Heart right ventricle (tissue), 16 donors: Measurements from ENCODE around the gene HARS2. TPM values are rescaled to one million over a fixed set of nuclear protein-coding genes. Genes with fewer than 3 reads are reported as not detected.

Experiments
- ATAC-seq, 8 donors: fragments of 200-7000 bp; cut with Tn5 transposase; one replicate each; pipeline ENCODE4 v1.9.1; 2020; ENCODE audit warnings: mild to moderate bottlenecking in 8 of 8, moderate library complexity in 8 of 8, moderate number of reproducible peaks in 1 of 8
- DNase-seq, 2 donors: peaks; one replicate each; pipeline ENCODE4 v3.0.0-alpha.2; 2020
- H3K27ac ChIP-seq, 10 donors: fragments of 200-600 bp; sonication (generic) in 2 of 10; one replicate each; pipeline versions ENCODE4 v1.5.0 to v1.8.0; 2020 to 2022; ENCODE audit warnings: mild to moderate bottlenecking in 3 of 10
- H3K27me3 ChIP-seq, 7 donors: fragments of 200-600 bp; one replicate each; pipeline ENCODE4 v1.8.0; 2021 to 2022; ENCODE audit warnings: mild to moderate bottlenecking in 2 of 7
- H3K36me3 ChIP-seq, 9 donors: fragments of 200-600 bp; sonication (generic) in 1 of 9; one replicate each; pipeline versions ENCODE4 v1.5.0 to v1.8.0; 2020 to 2022; ENCODE audit warnings: mild to moderate bottlenecking in 2 of 9
- H3K4me1 ChIP-seq, 9 donors: fragments of 200-600 bp; sonication (generic) in 1 of 9; one replicate each; pipeline versions ENCODE4 v1.5.0 to v1.8.0; 2020 to 2022; ENCODE audit warnings: mild to moderate bottlenecking in 4 of 9
- H3K4me3 ChIP-seq, 10 donors: fragments of 200-600 bp; sonication (generic) in 2 of 10; one replicate each; pipeline versions ENCODE4 v1.5.0 to v1.8.0; 2020 to 2022; ENCODE audit warnings: mild to moderate bottlenecking in 7 of 10, moderate library complexity in 2 of 10
- H3K9me3 ChIP-seq, 11 donors: fragments of 200-600 bp in 10 of 11; sonication (generic) in 2 of 11; one replicate each; pipeline versions ENCODE4 v1.5.0 to v1.8.0; 2013 to 2022; ENCODE audit warnings: mild to moderate bottlenecking in 2 of 11, control low read depth in 1 of 11, moderate library complexity in 1 of 11
- CTCF ChIP-seq, 9 donors: fragments of 200-600 bp; sonication (generic) in 2 of 9; IDR thresholded peaks; one replicate each; pipeline versions ENCODE4 v1.5.0 to v1.8.0; 2021 to 2022; ENCODE audit warnings: antibody characterized with exemption in 9 of 9, mild to moderate bottlenecking in 5 of 9, moderate library complexity in 1 of 9
- WGBS, 2 donors: extraction: QIAGEN DNeasy Blood & Tissue Kit; methylation state at CpG; one replicate each; pipeline ENCODE4 v1.1.7; 2013; ENCODE audit warnings: inconsistent platforms in 1 of 2; 5-methylcytosine and 5-hydroxymethylcytosine counted together
- intact Hi-C, 10 donors: fragments of 100-400 bp; cut with DNase I; formaldehyde crosslinking; loops; one replicate each; pipeline versions ENCODE4 v1.11.1 to v1.14.2; 2022
- polyA plus RNA-seq, 2 donors: library from polyadenylated mRNA; stranded (reverse); fragments of 200-250 nt; gene quantifications; one replicate each; pipeline ENCODE4 v1.2.3, GENCODE V29; 2013
- total RNA-seq, 10 donors: library from RNA; stranded (reverse); fragmentation: NEBNext Ultra II Directional in 3 of 10; extraction: Animal tissue kit (Norgen Biotek cat#: 25700) in 3 of 10; gene quantifications; one replicate each; pipeline versions ENCODE4 v1.2.1 to v1.2.4, GENCODE V29; 2021 to 2023
- donor health status: Arrhythmogenic right ventricular cardiomyopathy.
- donor health status: ischemic (EF 13 %, LVEDD 7.1; RV severe dilation, severe dysfunction).
- donor health status: healthy with polysubstance abuse.
- donor health status: DM: no; HTN: yes; CAD: no.
- donor health status: DM: no; HTN: no; CAD: no.
- donor health status: ischemic (EF 25% LVEDD 6.9; RV normal size, moderate dysfunction).
- donor health status: ischemic (EF 25% LVEDD 5.7; RV mildly dilated, moderate dysfunction).
- donor health status: healthy.
- donor health status: DM: yes; HTN: yes; CAD: no.
- donor health status: Ischemic cardiomyopathy.
- donor health status: ischemic (EF 35%, LVEDD 5.7; RV mildly dilated, moderate dysfunction).
- donor health status: nonischemic (EF 11% LVEDD 7.7; RV severe dilation, severe dysfunction).
- donor health status: DM: yes; HTN: yes; CAD: no.
- donor health status: PGD.
- donor health status: ischemic (EF 29% LVEDD 5.4; RV normal size, mild dysfunction).
- donor health status: nonischemic (EF 23%, LVEDD 6.1; RV moderate dilation, normal function).

HARS2 gene
- total and polyA plus RNA-seq, 12 donors = 19.2 to 37.3 (median 27.7) TPM

- intact Hi-C loops = loop anchor here in 1 of 10 donors (10.0 kb wide), 1 partner anchor 351 kb away; no protein-coding TSS in a partner anchor
- peaks cover 0 to 50% (median 15%) of the 10 kb centered on the region in 7 donors for H3K27me3 ChIP-seq
- no peak for TF ChIP-seq CTCF (IDR thresholded peaks at IDR 0.05)
- H3K36me3 ChIP-seq = no peaks in the 10 kb centered on the region
- DNase-seq (peak; percentile 25 to 37), ATAC-seq (peak; percentile 51 to 85 (median 74))
- peak overlapping the region in 3 of 10 donors; percentile 24 to 31 (median 31) for H3K4me3 ChIP-seq
- 5 to 6% methylated on average over 23 of the region's 23 CpGs for WGBS, 2 donors
- H3K9me3 ChIP-seq = no peaks in the 10 kb centered on the region
- H3K4me1 ChIP-seq = no peaks in the 10 kb centered on the region
- H3K27ac ChIP-seq = no peak overlapping the region
These were observed 34.7 kb downstream of the HARS2 start for GRCh38 chr5:140725799-140726471.

GRCh38 chr5:140733098-140733497 lies 41.8 kb downstream of the HARS2 start:
- H3K36me3 ChIP-seq = no peaks in the 10 kb centered on the region
- no peak overlapping the region for H3K4me3 ChIP-seq
- no peak overlapping the region for H3K27ac ChIP-seq
- H3K9me3 ChIP-seq = peaks cover 0 to 7% (median 0%) of the 10 kb centered on the region in 11 donors
- no peak for TF ChIP-seq CTCF (IDR thresholded peaks at IDR 0.05)
- intact Hi-C loops = loop anchor here in 2 of 10 donors (5.0 to 10.0 kb wide), 2 partner anchors 361 to 368 kb away; partner anchors contain the start of gene SLC4A9 (in 1 of the 2)
- no peak for DNase-seq
- peaks cover 0 to 74% (median 34%) of the 10 kb centered on the region in 7 donors for H3K27me3 ChIP-seq
- 63 to 67% methylated on average over 4 of the region's 4 CpGs for WGBS, 2 donors
- no peak for ATAC-seq
- H3K4me1 ChIP-seq = no peaks in the 10 kb centered on the region

- intact Hi-C loops = loop anchor here in 2 of 10 donors (5.0 to 10.0 kb wide), 2 partner anchors 362 to 370 kb away; partner anchors contain the start of gene SLC4A9 (in 1 of the 2)
- Histone ChIP-seq H3K27ac (no peak overlapping the region), H3K9me3 (peaks cover 0 to 7% (median 0%) of the 10 kb centered on the region in 11 donors), H3K36me3 (no peaks in the 10 kb centered on the region), H3K4me1 (no peaks in the 10 kb centered on the region), H3K4me3 (no peak overlapping the region), H3K27me3 (peaks cover 0 to 77% (median 36%) of the 10 kb centered on the region in 7 donors)
- ATAC-seq (peak in 1 of 8 donors; percentile 80), DNase-seq (no peak)
- peak in 7 of 9 donors; percentile 26 to 70 (median 46) for TF ChIP-seq CTCF (IDR thresholded peaks at IDR 0.05)
- WGBS, 2 donors = 47 to 50% methylated on average over 7 of the region's 7 CpGs
These were observed 43.1 kb downstream of the HARS2 start for GRCh38 chr5:140734354-140734753.

- Histone ChIP-seq H3K4me1 (no peaks in the 10 kb centered on the region), H3K27ac (no peak overlapping the region), H3K4me3 (no peak overlapping the region), H3K9me3 (peaks cover 0 to 13% (median 0%) of the 10 kb centered on the region in 11 donors), H3K36me3 (no peaks in the 10 kb centered on the region), H3K27me3 (peaks cover 0 to 53% (median 21%) of the 10 kb centered on the region in 7 donors)
- TF ChIP-seq CTCF (IDR thresholded peaks at IDR 0.05) = no peak
- DNase-seq (no peak), ATAC-seq (no peak)
- intact Hi-C loops = loop anchor here in 2 of 10 donors (5.0 to 10.0 kb wide), 2 partner anchors 365 to 373 kb away; partner anchors contain the start of gene SLC4A9 (in 1 of the 2)
- WGBS, 2 donors = 67 to 68% methylated on average over 1 of the region's 1 CpG
These were observed 46.2 kb downstream of the HARS2 start for GRCh38 chr5:140737486-140737885.
